ENCODE measurements around the gene CBLN3.

CBLN3 gene

GRCh38 chr14:24422694-24423601, 6.5 kb downstream of the CBLN3 start:
- H2BK12ac ChIP-seq (ENCODE audit: low read length): no peak overlapping the region
- no peak overlapping the region for H2BK15ac ChIP-seq (ENCODE audit: low read length)
- no peak overlapping the region for H3K18ac ChIP-seq (ENCODE audit: low read length)
- no peaks in the 10 kb centered on the region for H3K4me1 ChIP-seq (ENCODE audit: control insufficient read depth in 2 of 2, insufficient read depth in 1 of 2, low read depth in 1 of 2, low read length in 2 of 2)
- peaks cover 0 to 71% (median 3%) of the 10 kb centered on the region in 3 experiments for H3K27me3 ChIP-seq (ENCODE audit: control insufficient read depth in 3 of 3, insufficient read depth in 3 of 3, low read depth in 1 of 3, low read length in 3 of 3)
- no peak overlapping the region for H2AFZ ChIP-seq (ENCODE audit: low read length)
- H3K23ac ChIP-seq (ENCODE audit: low read depth, low read length, poor library complexity): no peak overlapping the region
- no peaks in the 10 kb centered on the region for H3K36me3 ChIP-seq (replicated peaks in 1 of 2; ENCODE audit: control insufficient read depth in 2 of 2, insufficient read depth in 2 of 2, low read length in 2 of 2)
- H3K4ac ChIP-seq (ENCODE audit: low read length): no peak overlapping the region
- no CpG with 5 or more reads among the region's 12 CpGs for WGBS, 2 donors (ENCODE audit: extremely low coverage in 2 of 2, insufficient read length in 2 of 2, insufficient replicate concordance in 1 of 2)
- no peak overlapping the region for H3K27ac ChIP-seq (replicated peaks; ENCODE audit: low read length)
- no peak overlapping the region for H3K4me3 ChIP-seq (ENCODE audit: low read length in 2 of 2)
- H4K8ac ChIP-seq (ENCODE audit: low read depth, low read length): no peak overlapping the region
- no peak overlapping the region for H2BK120ac ChIP-seq (ENCODE audit: low read depth, low read length)
- no peaks in the 10 kb centered on the region for H3K79me1 ChIP-seq (ENCODE audit: low read depth, low read length)
- no peaks in the 10 kb centered on the region for H3K9me3 ChIP-seq (replicated peaks in 1 of 2; ENCODE audit: control insufficient read depth in 2 of 2, insufficient read depth in 1 of 2, low read depth in 1 of 2, low read length in 2 of 2)
- no peak for DNase-seq (ENCODE audit: low spot score)
- H2BK5ac ChIP-seq (ENCODE audit: low read length): no peak overlapping the region
- no peak overlapping the region for H3K4me2 ChIP-seq (ENCODE audit: insufficient read depth, low read length, poor library complexity, severe bottlenecking)
- H2AK5ac ChIP-seq (ENCODE audit: low read depth, low read length): no peak overlapping the region
- H3K9ac ChIP-seq (ENCODE audit: low read depth, low read length, poor library complexity): no peak overlapping the region
- no peak overlapping the region for H3K14ac ChIP-seq (ENCODE audit: low read length)
- no peak overlapping the region for H4K91ac ChIP-seq (ENCODE audit: low read depth, low read length, poor library complexity)

GRCh38 chr14:24422261-24422660, 7.2 kb downstream of the CBLN3 start:
- no peak overlapping the region for H2BK5ac ChIP-seq (ENCODE audit: low read length)
- no peak overlapping the region for H2AFZ ChIP-seq (ENCODE audit: low read length)
- no peaks in the 10 kb centered on the region for H3K79me1 ChIP-seq (ENCODE audit: low read depth, low read length)
- H3K27me3 ChIP-seq (ENCODE audit: control insufficient read depth in 3 of 3, insufficient read depth in 3 of 3, low read depth in 1 of 3, low read length in 3 of 3): peaks cover 0 to 71% (median 3%) of the 10 kb centered on the region in 3 experiments
- no peaks in the 10 kb centered on the region for H3K4me1 ChIP-seq (ENCODE audit: control insufficient read depth in 2 of 2, insufficient read depth in 1 of 2, low read depth in 1 of 2, low read length in 2 of 2)
- no peak overlapping the region for H3K4me2 ChIP-seq (ENCODE audit: insufficient read depth, low read length, poor library complexity, severe bottlenecking)
- no peak overlapping the region for H3K23ac ChIP-seq (ENCODE audit: low read depth, low read length, poor library complexity)
- H3K9me3 ChIP-seq (replicated peaks in 1 of 2; ENCODE audit: control insufficient read depth in 2 of 2, insufficient read depth in 1 of 2, low read depth in 1 of 2, low read length in 2 of 2): no peaks in the 10 kb centered on the region
- no peak overlapping the region for H3K14ac ChIP-seq (ENCODE audit: low read length)
- no peak overlapping the region for H3K18ac ChIP-seq (ENCODE audit: low read length)
- H3K36me3 ChIP-seq (replicated peaks in 1 of 2; ENCODE audit: control insufficient read depth in 2 of 2, insufficient read depth in 2 of 2, low read length in 2 of 2): no peaks in the 10 kb centered on the region
- no peak overlapping the region for H4K8ac ChIP-seq (ENCODE audit: low read depth, low read length)
- H3K9ac ChIP-seq (ENCODE audit: low read depth, low read length, poor library complexity): no peak overlapping the region
- H3K4ac ChIP-seq (ENCODE audit: low read length): no peak overlapping the region
- no CpG with 5 or more reads among the region's 4 CpGs for WGBS, 2 donors (ENCODE audit: extremely low coverage in 2 of 2, insufficient read length in 2 of 2, insufficient replicate concordance in 1 of 2)
- H2BK120ac ChIP-seq (ENCODE audit: low read depth, low read length): no peak overlapping the region
- H2BK15ac ChIP-seq (ENCODE audit: low read length): no peak overlapping the region
- DNase-seq (ENCODE audit: low spot score): no peak
- no peak overlapping the region for H3K4me3 ChIP-seq (ENCODE audit: low read length in 2 of 2)
- no peak overlapping the region for H2AK5ac ChIP-seq (ENCODE audit: low read depth, low read length)
- H4K91ac ChIP-seq (ENCODE audit: low read depth, low read length, poor library complexity): no peak overlapping the region
- H2BK12ac ChIP-seq (ENCODE audit: low read length): no peak overlapping the region
- H3K27ac ChIP-seq (replicated peaks; ENCODE audit: low read length): no peak overlapping the region

DNA sequence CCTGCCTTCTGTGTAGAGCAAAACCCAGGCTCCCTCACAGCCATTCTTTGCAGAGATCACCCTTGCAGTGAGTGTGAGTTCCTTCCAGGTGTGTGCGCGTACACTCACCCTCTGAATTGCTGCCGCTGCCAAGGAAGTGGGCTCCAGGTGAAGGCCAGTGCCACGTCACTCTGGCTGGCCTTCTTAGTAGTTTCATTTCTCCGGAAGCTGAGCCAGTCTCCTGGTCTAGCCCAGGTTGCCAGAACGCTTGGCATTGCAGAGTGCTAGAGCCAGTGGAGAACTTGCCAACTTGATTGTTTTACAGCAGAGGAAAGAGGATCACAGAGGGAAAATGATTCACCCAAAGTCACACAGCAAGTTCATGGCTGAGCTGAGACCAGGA, 11.0 kb downstream of the CBLN3 start:
- no peak overlapping the region for H3K23ac ChIP-seq (ENCODE audit: low read depth, low read length, poor library complexity)
- no peak overlapping the region for H3K18ac ChIP-seq (ENCODE audit: low read length)
- no peak overlapping the region for H3K27ac ChIP-seq (replicated peaks; ENCODE audit: low read length)
- no peak overlapping the region for H3K4ac ChIP-seq (ENCODE audit: low read length)
- H2AK5ac ChIP-seq (ENCODE audit: low read depth, low read length): no peak overlapping the region
- H3K27me3 ChIP-seq (ENCODE audit: control insufficient read depth in 3 of 3, insufficient read depth in 3 of 3, low read depth in 1 of 3, low read length in 3 of 3): peaks cover 0 to 44% (median 0%) of the 10 kb centered on the region in 3 experiments
- no peak overlapping the region for H4K91ac ChIP-seq (ENCODE audit: low read depth, low read length, poor library complexity)
- H3K4me3 ChIP-seq (ENCODE audit: low read length in 2 of 2): no peak overlapping the region
- H3K79me1 ChIP-seq (ENCODE audit: low read depth, low read length): no peaks in the 10 kb centered on the region
- no peak overlapping the region for H2BK5ac ChIP-seq (ENCODE audit: low read length)
- no peak overlapping the region for H2AFZ ChIP-seq (ENCODE audit: low read length)
- no peak overlapping the region for H3K4me2 ChIP-seq (ENCODE audit: insufficient read depth, low read length, poor library complexity, severe bottlenecking)
- no peak overlapping the region for H2BK12ac ChIP-seq (ENCODE audit: low read length)
- H3K9ac ChIP-seq (ENCODE audit: low read depth, low read length, poor library complexity): no peak overlapping the region
- H4K8ac ChIP-seq (ENCODE audit: low read depth, low read length): no peak overlapping the region
- no peaks in the 10 kb centered on the region for H3K9me3 ChIP-seq (replicated peaks in 1 of 2; ENCODE audit: control insufficient read depth in 2 of 2, insufficient read depth in 1 of 2, low read depth in 1 of 2, low read length in 2 of 2)
- no peak overlapping the region for H2BK120ac ChIP-seq (ENCODE audit: low read depth, low read length)
- WGBS, 2 donors (ENCODE audit: extremely low coverage in 2 of 2, insufficient read length in 2 of 2, insufficient replicate concordance in 1 of 2): no CpG with 5 or more reads among the region's 6 CpGs
- peaks cover 0 to 3% of the 10 kb centered on the region in 2 donors for H3K36me3 ChIP-seq (replicated peaks in 1 of 2; ENCODE audit: control insufficient read depth in 2 of 2, insufficient read depth in 2 of 2, low read length in 2 of 2)
- no peak overlapping the region for H2BK15ac ChIP-seq (ENCODE audit: low read length)
- no peak overlapping the region for H3K14ac ChIP-seq (ENCODE audit: low read length)
- no peak for DNase-seq (ENCODE audit: low spot score)
- H3K4me1 ChIP-seq (ENCODE audit: control insufficient read depth in 2 of 2, insufficient read depth in 1 of 2, low read depth in 1 of 2, low read length in 2 of 2): no peaks in the 10 kb centered on the region

DNA sequence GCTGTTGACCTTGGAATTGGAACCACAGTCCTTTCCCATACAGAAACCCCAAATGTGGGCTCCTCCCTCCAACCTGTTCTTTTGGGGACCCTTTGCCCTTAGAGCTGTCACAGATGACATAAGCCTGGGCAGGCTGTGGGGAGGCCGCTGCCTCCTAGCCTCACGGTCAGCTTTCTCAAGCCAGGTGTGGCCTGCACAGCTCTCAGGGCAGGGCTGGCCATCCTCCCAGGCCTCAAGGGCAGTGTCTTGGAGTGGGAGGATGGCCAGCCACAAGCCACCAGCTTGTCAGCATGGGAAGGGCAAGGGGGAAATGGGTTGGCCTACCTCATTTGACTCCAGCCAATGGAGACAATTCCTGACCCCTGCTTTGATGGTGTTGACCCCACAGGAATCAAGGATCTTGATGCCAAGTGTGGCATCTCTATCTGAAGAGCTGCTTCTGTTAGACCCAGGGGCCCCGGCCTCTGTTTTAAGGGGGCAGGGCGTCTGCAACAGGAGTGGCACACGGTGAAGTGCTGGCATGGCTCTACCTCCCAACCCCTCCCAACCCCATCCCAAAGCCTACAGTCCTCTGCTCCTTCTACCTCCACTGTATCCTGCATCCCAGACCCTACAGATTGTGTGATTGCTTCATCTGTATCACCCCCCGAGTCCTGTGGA, 11.5 kb downstream of the CBLN3 start:
- no peak overlapping the region for H2AFZ ChIP-seq (ENCODE audit: low read length)
- no peak overlapping the region for H3K27ac ChIP-seq (replicated peaks; ENCODE audit: low read length)
- H3K4me1 ChIP-seq (ENCODE audit: control insufficient read depth in 2 of 2, insufficient read depth in 1 of 2, low read depth in 1 of 2, low read length in 2 of 2): no peaks in the 10 kb centered on the region
- H2AK5ac ChIP-seq (ENCODE audit: low read depth, low read length): no peak overlapping the region
- WGBS, 2 donors (ENCODE audit: extremely low coverage in 2 of 2, insufficient read length in 2 of 2, insufficient replicate concordance in 1 of 2): no CpG with 5 or more reads among the region's 6 CpGs
- H3K18ac ChIP-seq (ENCODE audit: low read length): no peak overlapping the region
- peaks cover 0 to 7% of the 10 kb centered on the region in 2 donors for H3K36me3 ChIP-seq (replicated peaks in 1 of 2; ENCODE audit: control insufficient read depth in 2 of 2, insufficient read depth in 2 of 2, low read length in 2 of 2)
- no peak overlapping the region for H3K14ac ChIP-seq (ENCODE audit: low read length)
- no peaks in the 10 kb centered on the region for H3K9me3 ChIP-seq (replicated peaks in 1 of 2; ENCODE audit: control insufficient read depth in 2 of 2, insufficient read depth in 1 of 2, low read depth in 1 of 2, low read length in 2 of 2)
- no peak overlapping the region for H3K4me2 ChIP-seq (ENCODE audit: insufficient read depth, low read length, poor library complexity, severe bottlenecking)
- no peak overlapping the region for H3K23ac ChIP-seq (ENCODE audit: low read depth, low read length, poor library complexity)
- H3K79me1 ChIP-seq (ENCODE audit: low read depth, low read length): no peaks in the 10 kb centered on the region
- H4K8ac ChIP-seq (ENCODE audit: low read depth, low read length): no peak overlapping the region
- no peak for DNase-seq (ENCODE audit: low spot score)
- H3K4ac ChIP-seq (ENCODE audit: low read length): no peak overlapping the region
- H4K91ac ChIP-seq (ENCODE audit: low read depth, low read length, poor library complexity): no peak overlapping the region
- H3K4me3 ChIP-seq (ENCODE audit: low read length in 2 of 2): no peak overlapping the region
- H2BK15ac ChIP-seq (ENCODE audit: low read length): no peak overlapping the region
- no peak overlapping the region for H2BK12ac ChIP-seq (ENCODE audit: low read length)
- no peak overlapping the region for H3K9ac ChIP-seq (ENCODE audit: low read depth, low read length, poor library complexity)
- peaks cover 0 to 42% (median 0%) of the 10 kb centered on the region in 3 experiments for H3K27me3 ChIP-seq (ENCODE audit: control insufficient read depth in 3 of 3, insufficient read depth in 3 of 3, low read depth in 1 of 3, low read length in 3 of 3)
- no peak overlapping the region for H2BK5ac ChIP-seq (ENCODE audit: low read length)
- no peak overlapping the region for H2BK120ac ChIP-seq (ENCODE audit: low read depth, low read length)

Data from neuronal stem cell (in vitro differentiated cells).